Transverse colon (tissue), 4 donors: ENCODE results near the gene KCNA2. TPM values are rescaled to one million over a fixed set of nuclear protein-coding genes. Genes with fewer than 3 reads are reported as not detected.
A peak's percentile ranks its signal among the peaks of the same experiment; 100 is the strongest.

Experiments
- DNase-seq: peaks from one replicate; pipeline ENCODE4 v3.0.0-alpha.2; 2019
- H3K27ac ChIP-seq, 4 donors: fragments of 200-600 bp; sonication (generic); 2 replicates each; pipeline ENCODE4 v1.5.1; 2016 to 2018; ENCODE audit warnings: inconsistent platforms in 4 of 4
- H3K27me3 ChIP-seq: fragments of 200-600 bp; sonication (generic); 2 replicates; pipeline ENCODE4 v1.5.1; 2017; ENCODE audit warnings: inconsistent platforms
- H3K36me3 ChIP-seq, 4 donors: fragments of 200-600 bp; sonication (generic); 2 replicates each; pipeline ENCODE4 v1.5.1; 2017 to 2019; ENCODE audit warnings: inconsistent platforms in 4 of 4
- H3K4me1 ChIP-seq, 4 donors: fragments of 200-600 bp; sonication (generic); 2 replicates each; pipeline ENCODE4 v1.5.1; 2017 to 2020; ENCODE audit warnings: inconsistent platforms in 4 of 4
- H3K4me3 ChIP-seq, 4 donors: fragments of 200-600 bp; sonication (generic); 1 replicate in 1 of 4; 2 replicates in 3 of 4; pipeline versions ENCODE4 v1.5.1 to v1.6.1; 2017 to 2019; ENCODE audit warnings: inconsistent platforms in 4 of 4
- H3K9me3 ChIP-seq, 2 donors: fragments of 200-600 bp; sonication (generic); 2 replicates each; pipeline ENCODE4 v1.5.1; 2017 to 2019; ENCODE audit warnings: inconsistent platforms in 2 of 2
- CTCF ChIP-seq, 5 experiments: fragments of 200-600 bp in 3 of 5; fragments of 450-650 bp in 2 of 5; sonication (generic) in 3 of 5; IDR thresholded peaks; 1 replicate in 2 of 5; 2 replicates in 3 of 5; pipeline ENCODE4 v1.5.1; 2016 to 2017; ENCODE audit warnings: antibody characterized with exemption in 5 of 5, inconsistent platforms in 3 of 5, mild to moderate bottlenecking in 2 of 5, moderate library complexity in 1 of 5
- EP300 ChIP-seq: sonication (generic); formaldehyde crosslinking; IDR thresholded peaks from one replicate; pipeline ENCODE4 v1.6.1; 2017; ENCODE audit warnings: antibody characterized with exemption, low read depth
- POLR2A ChIP-seq: fragments of 450-650 bp; IDR thresholded peaks from one replicate; pipeline ENCODE4 v1.6.1; 2016; ENCODE audit warnings: antibody characterized with exemption, mild to moderate bottlenecking, moderate library complexity
- POLR2AphosphoS5 ChIP-seq, 3 donors: sonication (generic); formaldehyde crosslinking; IDR thresholded peaks; one replicate each; pipeline ENCODE4 v1.6.1; 2016; ENCODE audit warnings: antibody characterized with exemption in 3 of 3
- WGBS, 2 donors: methylation state at CpG; one replicate each; pipeline ENCODE4 v1.1.5; 2018; ENCODE audit warnings: low coverage in 1 of 2; 5-methylcytosine and 5-hydroxymethylcytosine counted together
- in situ Hi-C, 4 donors: fragments of 200-750 bp; cut with MboI; loops; one replicate each; pipeline versions ENCODE4 v1.15.0 to v1.15.1; 2017; ENCODE audit warnings: low sequenced_read_pairs in 3 of 4, low pct_ligation_motif_present in 1 of 4, low pct_unique_long_range_greater_than_20kb in 1 of 4
- intact Hi-C: fragments of 100-400 bp; cut with DNase I; formaldehyde crosslinking; loops from one replicate; pipeline ENCODE4 v1.15.1; 2023; ENCODE audit warnings: low total_unique reads
- total RNA-seq, 4 donors: library from RNA; depleted of rRNA; stranded (reverse); fragments of >200 nt; gene quantifications; one replicate each; pipeline ENCODE4 v1.1.0, GENCODE V29; 2016

The KCNA2 gene
- total RNA-seq, 4 donors from 2014 or later, result 0.40 to 1.7 (median 0.68) TPM; not detected in 1

DNA sequence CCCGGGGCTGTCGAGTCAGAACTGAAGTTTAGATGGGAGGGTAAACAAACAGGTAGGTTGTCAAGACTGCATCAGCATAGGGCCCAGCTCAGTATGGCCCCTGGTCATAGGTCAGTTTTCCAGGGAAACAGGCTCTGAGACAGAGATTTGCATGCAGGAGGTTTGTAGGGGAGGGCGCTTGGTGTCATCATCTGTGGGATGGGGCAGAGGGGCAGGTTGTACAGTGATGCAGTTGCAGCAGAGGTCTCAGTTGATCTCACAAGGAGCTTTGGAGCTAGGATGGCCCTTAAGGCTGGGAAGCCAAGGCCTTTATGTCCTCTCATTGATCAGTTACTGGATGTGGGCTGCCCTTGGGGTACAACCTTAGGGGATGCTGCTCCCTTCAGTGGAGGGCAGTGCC is 48.7 kb downstream of the KCNA2 start:
- 40 to 49% methylated on average over 1 to 3 of the region's 3 CpGs for WGBS, 2 donors
- H3K4me1 ChIP-seq, result peaks cover 0 to 11% (median 8%) of the 10 kb centered on the region in 4 donors
- TF ChIP-seq EP300 (no peak), POLR2AphosphoS5 (IDR thresholded peaks at IDR 0.05) (no peak), POLR2A (no peak), CTCF (IDR thresholded peaks at IDR 0.05) (no peak)
- DNase-seq, result no peak
- intact Hi-C loops, result loop anchor here (10.0 kb wide), 1 partner anchor 57 kb away; no protein-coding TSS in a partner anchor
- no peaks in the 10 kb centered on the region for H3K36me3 ChIP-seq
- in situ Hi-C loops, result loop anchor here in 1 of 4 donors (10.0 kb wide), 1 partner anchor 57 kb away; no protein-coding TSS in a partner anchor
- peaks cover 49% of the 10 kb centered on the region for H3K27me3 ChIP-seq
- no peaks in the 10 kb centered on the region for H3K9me3 ChIP-seq
- no peak overlapping the region for H3K4me3 ChIP-seq
- no peak overlapping the region for H3K27ac ChIP-seq

- no peak for DNase-seq
- no peak for TF ChIP-seq EP300
- TF ChIP-seq CTCF (IDR thresholded peaks at IDR 0.05), result no peak
- TF ChIP-seq POLR2AphosphoS5 (IDR thresholded peaks at IDR 0.05), result no peak
- TF ChIP-seq POLR2A, result no peak
- Histone ChIP-seq H3K4me1 (peaks cover 0 to 11% (median 8%) of the 10 kb centered on the region in 4 donors), H3K9me3 (no peaks in the 10 kb centered on the region), H3K4me3 (no peak overlapping the region), H3K36me3 (no peaks in the 10 kb centered on the region), H3K27ac (no peak overlapping the region), H3K27me3 (peaks cover 54% of the 10 kb centered on the region)
- in situ Hi-C loops (loop anchor here in 1 of 4 donors (10.0 kb wide), 1 partner anchor 58 kb away; no protein-coding TSS in a partner anchor), intact Hi-C loops (loop anchor here (10.0 kb wide), 1 partner anchor 58 kb away; no protein-coding TSS in a partner anchor)
- 50 to 55% methylated on average over 2 to 5 of the region's 5 CpGs for WGBS, 2 donors
These were observed 49.7 kb downstream of the KCNA2 start for GRCh38 chr1:110556471-110556807.

- H3K9me3 ChIP-seq, result no peaks in the 10 kb centered on the region
- H3K27ac ChIP-seq, result peak overlapping the region in 3 of 4 donors; percentile 6 to 10 (median 8)
- H3K36me3 ChIP-seq, result no peaks in the 10 kb centered on the region
- H3K4me3 ChIP-seq, result peak overlapping the region in 2 of 4 donors; percentile 26 to 46
- peaks cover 0 to 11% (median 8%) of the 10 kb centered on the region in 4 donors for H3K4me1 ChIP-seq
- TF ChIP-seq EP300 (no peak), CTCF (IDR thresholded peaks at IDR 0.05) (no peak), POLR2A (no peak)
- DNase-seq, result no peak
- intact Hi-C loops (loop anchor here (10.0 kb wide), 1 partner anchor 59 kb away; no protein-coding TSS in a partner anchor), in situ Hi-C loops (loop anchor here in 1 of 4 donors (10.0 kb wide), 1 partner anchor 59 kb away; no protein-coding TSS in a partner anchor)
- 48% methylated on average over 11 of the region's 11 CpGs; no CpG with 5 or more reads in 1 of the 2 donors for WGBS, 2 donors
- H3K27me3 ChIP-seq, result peaks cover 54% of the 10 kb centered on the region
These were observed 50.2 kb downstream of the KCNA2 start for GRCh38 chr1:110555807-110556470.
